Upper lobe of left lung (tissue), 6 donors: Measurements from ENCODE around the gene OR13J1. TPM values are rescaled to one million over a fixed set of nuclear protein-coding genes. Genes with fewer than 3 reads are reported as not detected.
A peak's percentile ranks its signal among the peaks of the same experiment; 100 is the strongest.
"Not testable (repeated sequence)": the region's sequence is repeated elsewhere in the genome, so short reads cannot be mapped to it uniquely, and the experiment has no call there.

ENCODE experiments used
- ATAC-seq, 2 donors: fragments of 200-7000 bp; cut with Tn5 transposase; one replicate each; pipeline ENCODE4 v1.9.1; 2022; ENCODE audit warnings: mild to moderate bottlenecking in 2 of 2, moderate library complexity in 2 of 2; ENCODE audit not compliant: low FRiP score in 2 of 2
- DNase-seq, 2 donors: peaks; one replicate each; pipeline ENCODE4 v3.0.0-alpha.2; 2019 to 2020
- H3K27ac ChIP-seq, 4 donors: fragments of 200-600 bp; sonication (generic); one replicate each; pipeline ENCODE4 v1.5.1; 2016 to 2019
- H3K27me3 ChIP-seq, 4 donors: fragments of 200-600 bp; sonication (generic); one replicate each; pipeline ENCODE4 v1.5.1; 2017 to 2019
- H3K36me3 ChIP-seq, 4 donors: fragments of 200-600 bp; sonication (generic); one replicate each; pipeline ENCODE4 v1.5.1; 2016 to 2019
- H3K4me1 ChIP-seq, 4 donors: fragments of 200-600 bp; sonication (generic); one replicate each; pipeline ENCODE4 v1.5.1; 2018 to 2019
- H3K4me3 ChIP-seq, 4 donors: fragments of 200-600 bp; sonication (generic); one replicate each; pipeline ENCODE4 v1.5.1; 2017 to 2019; ENCODE audit warnings: mild to moderate bottlenecking in 2 of 4, moderate library complexity in 1 of 4
- H3K9me3 ChIP-seq, 4 donors: fragments of 200-600 bp; sonication (generic); one replicate each; pipeline ENCODE4 v1.5.1; 2018 to 2019
- EP300 ChIP-seq, 4 donors: sonication (generic); formaldehyde crosslinking; IDR thresholded peaks; one replicate each; pipeline ENCODE4 v1.5.1; 2017; ENCODE audit warnings: antibody characterized with exemption in 4 of 4, control low read depth in 2 of 4
- POLR2A ChIP-seq, 4 donors: fragments of 450-650 bp; IDR thresholded peaks; one replicate each; pipeline ENCODE4 v1.5.1; 2016 to 2017; ENCODE audit warnings: antibody characterized with exemption in 4 of 4, mild to moderate bottlenecking in 2 of 4
- POLR2AphosphoS5 ChIP-seq, 2 donors: sonication (generic); formaldehyde crosslinking; IDR thresholded peaks; one replicate each; pipeline ENCODE4 v1.5.1; 2017; ENCODE audit warnings: antibody characterized with exemption in 2 of 2
- WGBS, 2 donors: methylation state at CpG; one replicate each; pipeline ENCODE4 v1.1.5; 2017 to 2018; 5-methylcytosine and 5-hydroxymethylcytosine counted together
- total RNA-seq, 6 donors: library from RNA; depleted of rRNA in 4 of 6; stranded (reverse); fragments of >200 nt in 4 of 6; gene quantifications; one replicate each; pipeline versions ENCODE4 v1.1.0 to v1.2.1, GENCODE V29; 2016 to 2021
- TF ChIP-seq, protein P1 (sequence below), 6 experiments: fragments of 450-650 bp in 4 of 6; fragments of 200-600 bp in 2 of 6; sonication (generic) in 2 of 6; IDR thresholded peaks; one replicate each; pipeline ENCODE4 v1.5.1; 2016 to 2019; ENCODE audit warnings: antibody characterized with exemption in 6 of 6
- donor health status: DM: no; HTN: no; CAD: no; lungs with moderate emphysema.
- donor health status: DM: no; HTN: yes; CAD: no; lungs with severe emphysema.

The OR13J1 gene
- total RNA-seq, 6 donors from 2014 or later: not detected

DNA sequence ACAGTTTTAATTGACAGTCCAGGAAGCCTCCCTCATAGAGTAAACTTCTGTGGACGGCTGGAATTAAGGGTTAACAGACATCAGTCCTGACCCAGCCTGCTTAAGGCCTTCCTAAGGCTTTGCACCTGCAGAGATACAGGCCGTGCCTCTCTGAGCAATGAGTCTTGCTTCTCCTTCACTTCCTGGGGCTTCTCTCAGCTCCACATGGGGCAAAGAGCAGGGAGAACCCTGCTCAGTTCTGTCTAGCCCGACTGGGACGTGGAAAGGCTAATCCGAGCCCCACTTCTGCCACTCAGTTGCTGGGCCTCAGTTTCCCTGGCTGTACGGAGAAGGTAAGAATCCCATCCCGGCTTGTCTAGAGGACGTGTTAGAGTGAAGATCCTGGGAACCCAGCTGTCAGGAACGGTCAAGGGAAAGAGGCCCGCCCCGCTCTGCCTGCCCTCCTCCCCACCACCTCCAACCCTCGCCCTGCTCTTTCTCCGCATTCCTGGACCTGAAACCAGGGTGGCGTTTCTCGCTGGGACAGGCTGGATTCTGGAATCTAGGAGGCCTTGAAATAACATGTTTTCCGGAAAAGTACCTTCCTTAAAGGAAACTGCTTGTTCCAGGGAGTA, 45.6 kb upstream of the OR13J1 start:
- Histone ChIP-seq H3K36me3 (no peaks in the 10 kb centered on the region), H3K4me1 (peaks cover 9 to 29% (median 18%) of the 10 kb centered on the region in 4 donors), H3K27me3 (no peaks in the 10 kb centered on the region), H3K4me3 (no peak overlapping the region), H3K9me3 (no peaks in the 10 kb centered on the region), H3K27ac (peak overlapping the region in 3 of 4 donors; percentile 0 to 44 (median 42))
- DNase-seq (no peak), ATAC-seq (no peak)
- TF ChIP-seq POLR2AphosphoS5 (IDR thresholded peaks at IDR 0.05) (no peak), POLR2A (IDR thresholded peaks at IDR 0.05) (no peak), EP300 (IDR thresholded peaks at IDR 0.05) (no peak)
- TF ChIP-seq, protein P1, sequence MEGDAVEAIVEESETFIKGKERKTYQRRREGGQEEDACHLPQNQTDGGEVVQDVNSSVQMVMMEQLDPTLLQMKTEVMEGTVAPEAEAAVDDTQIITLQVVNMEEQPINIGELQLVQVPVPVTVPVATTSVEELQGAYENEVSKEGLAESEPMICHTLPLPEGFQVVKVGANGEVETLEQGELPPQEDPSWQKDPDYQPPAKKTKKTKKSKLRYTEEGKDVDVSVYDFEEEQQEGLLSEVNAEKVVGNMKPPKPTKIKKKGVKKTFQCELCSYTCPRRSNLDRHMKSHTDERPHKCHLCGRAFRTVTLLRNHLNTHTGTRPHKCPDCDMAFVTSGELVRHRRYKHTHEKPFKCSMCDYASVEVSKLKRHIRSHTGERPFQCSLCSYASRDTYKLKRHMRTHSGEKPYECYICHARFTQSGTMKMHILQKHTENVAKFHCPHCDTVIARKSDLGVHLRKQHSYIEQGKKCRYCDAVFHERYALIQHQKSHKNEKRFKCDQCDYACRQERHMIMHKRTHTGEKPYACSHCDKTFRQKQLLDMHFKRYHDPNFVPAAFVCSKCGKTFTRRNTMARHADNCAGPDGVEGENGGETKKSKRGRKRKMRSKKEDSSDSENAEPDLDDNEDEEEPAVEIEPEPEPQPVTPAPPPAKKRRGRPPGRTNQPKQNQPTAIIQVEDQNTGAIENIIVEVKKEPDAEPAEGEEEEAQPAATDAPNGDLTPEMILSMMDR (IDR thresholded peaks at IDR 0.05): no peak
- WGBS, 2 donors: 80 to 89% methylated on average over 16 of the region's 16 CpGs

DNA sequence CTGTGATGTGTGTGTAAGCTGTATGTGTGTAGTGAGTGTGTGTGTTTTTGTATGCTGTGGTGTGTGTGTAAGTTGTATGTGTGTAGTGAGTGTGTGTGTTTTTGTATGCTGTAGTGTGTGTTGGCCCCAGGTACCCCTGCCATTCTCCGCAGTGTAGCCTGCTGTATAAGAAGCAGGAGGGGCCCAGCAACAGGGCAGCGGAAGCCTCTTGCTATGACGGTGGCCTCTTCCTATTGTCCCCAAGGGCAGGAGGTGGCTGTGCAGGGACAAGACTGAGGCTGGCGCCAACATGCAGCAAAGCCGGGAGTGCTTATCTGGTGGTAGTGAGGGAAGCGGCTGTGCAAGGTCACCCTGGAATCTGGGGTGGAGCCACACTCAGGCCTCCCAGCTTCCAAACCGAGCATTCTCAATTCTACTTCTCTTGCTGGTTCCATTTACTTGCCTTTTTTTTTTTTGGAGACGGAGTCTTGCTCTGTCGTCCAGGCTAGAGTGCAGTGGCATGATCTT, 44.2 kb upstream of the OR13J1 start:
- WGBS, 2 donors: 23 to 39% methylated on average over 5 to 9 of the region's 9 CpGs
- ATAC-seq: peak; percentile 38 to 49

DNA sequence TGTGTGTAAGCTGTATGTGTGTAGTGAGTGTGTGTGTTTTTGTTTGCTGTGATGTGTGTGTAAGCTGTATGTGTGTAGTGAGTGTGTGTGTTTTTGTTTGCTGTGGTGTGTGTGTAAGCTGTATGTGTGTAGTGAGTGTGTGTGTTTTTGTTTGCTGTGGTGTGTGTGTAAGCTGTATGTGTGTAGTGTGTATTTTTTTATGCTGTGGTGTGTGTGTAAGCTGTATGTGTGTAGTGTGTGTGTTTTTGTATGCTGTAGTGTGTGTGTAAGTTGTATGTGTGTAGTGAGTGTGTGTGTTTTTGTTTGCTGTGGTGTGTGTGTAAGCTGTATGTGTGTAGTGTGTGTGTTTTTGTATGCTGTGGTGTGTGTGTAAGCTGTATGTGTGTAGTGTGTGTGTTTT, 43.2 kb upstream of the OR13J1 start:
- H3K4me1 ChIP-seq: peaks cover 26 to 50% (median 39%) of the 10 kb centered on the region in 4 donors
- DNase-seq, H3K27me3 ChIP-seq, H3K4me3 ChIP-seq, H3K36me3 ChIP-seq, ATAC-seq, H3K9me3 ChIP-seq: not testable (repeated sequence)
- H3K27ac ChIP-seq: peak overlapping the region in 3 of 4 donors; percentile 71 to 98 (median 94)

More for the DNA sequence above, 44.2 kb upstream of the OR13J1 start:
- peak overlapping the region; percentile 56 to 71 (median 68) for H3K27ac ChIP-seq
- no peaks in the 10 kb centered on the region for H3K36me3 ChIP-seq
- peak in 1 of 2 donors; percentile 56 for DNase-seq
- no peaks in the 10 kb centered on the region for H3K27me3 ChIP-seq
- peaks cover 17 to 42% (median 32%) of the 10 kb centered on the region in 4 donors for H3K4me1 ChIP-seq
- TF ChIP-seq, protein P1 (IDR thresholded peaks at IDR 0.05): peak in 1 of 6 experiments; percentile 6
- TF ChIP-seq EP300 (IDR thresholded peaks at IDR 0.05): peak in 1 of 4 donors; percentile 65
- no peak for TF ChIP-seq POLR2A (IDR thresholded peaks at IDR 0.05)
- TF ChIP-seq POLR2AphosphoS5 (IDR thresholded peaks at IDR 0.05): peak; percentile 38 to 58
- H3K4me3 ChIP-seq: no peak overlapping the region
- H3K9me3 ChIP-seq: no peaks in the 10 kb centered on the region

DNA sequence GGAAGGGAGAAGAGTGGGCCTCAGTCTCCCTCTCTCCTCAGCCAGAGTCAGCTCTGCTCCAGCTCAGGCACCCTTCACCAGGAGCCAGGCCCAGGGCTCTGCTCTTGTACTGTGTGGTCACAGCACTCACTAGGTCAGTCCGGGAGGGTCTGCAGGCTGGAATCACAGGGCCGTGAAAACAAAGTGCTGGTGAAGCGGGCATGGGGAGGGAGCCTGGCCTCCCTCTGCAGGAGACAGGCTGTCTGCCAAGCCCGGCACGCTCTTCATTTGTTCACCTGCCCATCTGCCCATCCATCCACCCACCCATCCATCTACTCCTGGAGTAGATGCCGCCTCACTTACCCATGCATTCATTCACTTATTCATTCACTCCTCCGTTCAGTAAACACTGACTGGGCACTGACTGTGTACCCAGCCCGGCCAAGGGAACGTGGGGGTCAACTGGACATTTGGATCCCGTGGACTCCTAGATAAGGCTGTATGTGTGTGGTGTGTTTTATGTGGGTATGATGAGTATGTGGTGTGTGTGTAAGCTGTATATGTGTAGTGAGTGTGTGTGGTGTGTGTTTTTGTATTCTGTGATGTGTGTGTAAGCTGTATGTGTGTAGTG, 42.7 kb upstream of the OR13J1 start:
- DNase-seq (no peak), ATAC-seq (no peak)
- TF ChIP-seq, protein P1 (IDR thresholded peaks at IDR 0.05): no peak
- TF ChIP-seq POLR2AphosphoS5 (IDR thresholded peaks at IDR 0.05) (no peak), POLR2A (IDR thresholded peaks at IDR 0.05) (no peak), EP300 (IDR thresholded peaks at IDR 0.05) (no peak)
- WGBS, 2 donors: 46 to 73% methylated on average over 10 of the region's 10 CpGs
- Histone ChIP-seq H3K27ac (peak overlapping the region; percentile 55 to 98 (median 83)), H3K4me3 (peak overlapping the region in 3 of 4 donors; percentile 4 to 46 (median 41)), H3K36me3 (no peaks in the 10 kb centered on the region), H3K27me3 (no peaks in the 10 kb centered on the region), H3K4me1 (peaks cover 31 to 55% (median 45%) of the 10 kb centered on the region in 4 donors), H3K9me3 (no peaks in the 10 kb centered on the region)

DNA sequence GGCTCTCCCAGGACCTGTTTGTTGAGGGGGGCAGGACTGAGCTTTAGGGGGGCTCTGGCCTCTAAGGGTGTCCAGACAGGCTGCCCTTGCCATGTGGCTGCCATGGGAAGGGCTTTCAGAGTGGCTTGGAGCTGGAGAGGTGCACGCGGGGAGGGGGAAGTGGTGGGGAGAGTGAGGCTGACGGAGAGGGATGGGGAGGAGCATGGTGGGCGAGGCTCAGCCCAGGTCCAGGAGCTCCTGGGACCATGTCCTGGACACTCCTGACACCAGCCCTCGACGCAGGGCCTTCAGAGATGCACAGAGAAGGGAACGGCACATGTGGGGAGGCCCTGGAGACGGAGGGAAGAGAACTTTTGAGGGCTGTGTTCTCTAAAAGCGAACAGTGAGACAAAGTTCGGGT, 41.5 kb upstream of the OR13J1 start:
- DNase-seq (no peak), ATAC-seq (no peak)
- TF ChIP-seq, protein P1 (IDR thresholded peaks at IDR 0.05): no peak
- TF ChIP-seq POLR2AphosphoS5 (IDR thresholded peaks at IDR 0.05) (no peak), POLR2A (IDR thresholded peaks at IDR 0.05) (no peak), EP300 (IDR thresholded peaks at IDR 0.05) (no peak)
- H3K4me1 ChIP-seq: peaks cover 43 to 67% (median 57%) of the 10 kb centered on the region in 4 donors
- H3K4me3 ChIP-seq: peak overlapping the region in 3 of 4 donors; percentile 0 to 46 (median 41)
- WGBS, 2 donors: 66 to 70% methylated on average over 8 to 10 of the region's 10 CpGs
- H3K27ac ChIP-seq: peak overlapping the region in 3 of 4 donors; percentile 72 to 98 (median 94)
- no peaks in the 10 kb centered on the region for H3K9me3 ChIP-seq
- no peaks in the 10 kb centered on the region for H3K36me3 ChIP-seq
- H3K27me3 ChIP-seq: no peaks in the 10 kb centered on the region
